Measurements from ENCODE around the gene CATSPERD. TPM values are rescaled to one million over a fixed set of nuclear protein-coding genes. Genes with fewer than 3 reads are reported as not detected.

CATSPERD gene
- total and polyA plus RNA-seq, 9 of the 15 experiments (the other 6 are each of a cell fraction or from before 2014, with no cell fraction given) = not detected

DNA sequence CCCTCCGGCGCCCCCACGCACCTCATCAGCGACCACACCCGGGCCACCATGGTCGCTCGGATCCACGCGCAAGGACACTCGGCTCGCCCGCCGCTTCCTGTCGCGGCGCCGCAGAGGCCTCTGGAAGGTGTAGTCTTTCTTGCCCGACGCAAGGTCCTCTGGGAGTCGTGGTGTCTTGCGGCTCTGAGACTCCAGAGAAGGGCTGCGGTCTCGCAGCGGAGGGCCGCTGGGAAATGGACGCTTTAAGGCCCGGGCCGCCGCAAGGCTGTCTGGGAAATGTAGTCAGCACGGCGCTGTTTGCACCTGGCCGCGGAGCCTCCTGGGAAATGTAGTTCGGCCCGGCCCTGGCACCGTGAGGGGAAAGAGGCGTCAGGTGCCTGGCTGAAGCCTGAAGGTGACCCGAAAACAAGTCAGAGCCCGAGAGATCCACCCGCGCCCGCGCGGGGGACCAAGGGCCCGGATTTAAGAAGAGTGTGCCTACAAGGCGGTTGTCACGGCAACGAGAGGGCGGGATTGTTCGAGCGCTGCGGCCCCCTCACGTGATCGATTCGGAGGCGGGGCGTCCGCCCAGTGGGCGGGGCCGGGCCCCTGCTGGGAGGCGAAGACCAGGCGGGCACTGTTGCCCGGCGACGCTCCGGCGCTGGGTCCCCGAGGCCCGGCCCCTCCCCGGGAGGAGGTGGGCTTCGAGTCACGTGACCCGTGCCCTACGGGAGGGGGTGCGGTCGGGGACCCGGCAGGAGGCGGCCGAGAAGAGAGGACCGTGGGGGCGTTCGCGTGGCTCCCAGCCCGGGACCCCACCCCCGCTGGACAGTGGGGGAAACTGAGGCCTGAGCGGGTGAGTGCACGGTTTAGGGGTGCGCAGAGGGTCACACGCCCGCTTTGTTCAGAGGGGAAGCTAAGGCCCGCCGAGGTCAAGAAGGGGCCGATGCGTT, 39.7 kb upstream of the CATSPERD start, which contains the start of the genes HSD11B1L and MICOS13 (continued):
- TF ChIP-seq NR2C2 (CRISPR knock-in tag; IDR thresholded peaks at IDR 0.05) = no peak
- TF ChIP-seq NR2C2 (tag; IDR thresholded peaks at IDR 0.05) = peak; percentile 95
- TF ChIP-seq XRCC3 (IDR thresholded peaks at IDR 0.05) = no peak
- TF ChIP-seq, protein P1, sequence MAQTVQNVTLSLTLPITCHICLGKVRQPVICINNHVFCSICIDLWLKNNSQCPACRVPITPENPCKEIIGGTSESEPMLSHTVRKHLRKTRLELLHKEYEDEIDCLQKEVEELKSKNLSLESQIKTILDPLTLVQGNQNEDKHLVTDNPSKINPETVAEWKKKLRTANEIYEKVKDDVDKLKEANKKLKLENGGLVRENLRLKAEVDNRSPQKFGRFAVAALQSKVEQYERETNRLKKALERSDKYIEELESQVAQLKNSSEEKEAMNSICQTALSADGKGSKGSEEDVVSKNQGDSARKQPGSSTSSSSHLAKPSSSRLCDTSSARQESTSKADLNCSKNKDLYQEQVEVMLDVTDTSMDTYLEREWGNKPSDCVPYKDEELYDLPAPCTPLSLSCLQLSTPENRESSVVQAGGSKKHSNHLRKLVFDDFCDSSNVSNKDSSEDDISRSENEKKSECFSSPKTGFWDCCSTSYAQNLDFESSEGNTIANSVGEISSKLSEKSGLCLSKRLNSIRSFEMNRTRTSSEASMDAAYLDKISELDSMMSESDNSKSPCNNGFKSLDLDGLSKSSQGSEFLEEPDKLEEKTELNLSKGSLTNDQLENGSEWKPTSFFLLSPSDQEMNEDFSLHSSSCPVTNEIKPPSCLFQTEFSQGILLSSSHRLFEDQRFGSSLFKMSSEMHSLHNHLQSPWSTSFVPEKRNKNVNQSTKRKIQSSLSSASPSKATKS (CRISPR knock-in tag; IDR thresholded peaks at IDR 0.05) = no peak
- TF ChIP-seq, protein P2, sequence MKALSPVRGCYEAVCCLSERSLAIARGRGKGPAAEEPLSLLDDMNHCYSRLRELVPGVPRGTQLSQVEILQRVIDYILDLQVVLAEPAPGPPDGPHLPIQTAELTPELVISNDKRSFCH (CRISPR knock-in tag; IDR thresholded peaks at IDR 0.05) = no peak
- TF ChIP-seq, protein P2 (tag; IDR thresholded peaks at IDR 0.05) = no peak; the same call in 1 of the 2 replicates
- 0 out of 2 replicates have a peak, but pooled peaks have one; percentile 4 for TF ChIP-seq DPF2 (IDR thresholded peaks at IDR 0.05)
- TF ChIP-seq FOXK2 (conservative IDR thresholded peaks at IDR 0.05 in 1 of 2, IDR thresholded peaks at IDR 0.05 in 1 of 2; ENCODE audit: low read depth in 2 of 2) = peak in 1 of 2 experiments; percentile 33; a peak in 2 of 4 replicates
- no peak for TF ChIP-seq BRCA1 (IDR thresholded peaks at IDR 0.05)
- no peak for TF ChIP-seq BRCA1 (CRISPR knock-in tag; IDR thresholded peaks at IDR 0.05)
- no peak for TF ChIP-seq MCM2 (IDR thresholded peaks at IDR 0.05; ENCODE audit: low read depth)
- peak; percentile 94 for TF ChIP-seq ZNF766 (CRISPR knock-in tag; conservative IDR thresholded peaks at IDR 0.05)
- no peak for TF ChIP-seq HDAC6 (IDR thresholded peaks at IDR 0.05; ENCODE audit: low read depth, low read length)
- TF ChIP-seq EP400 (IDR thresholded peaks at IDR 0.05) = peak; percentile 94
- TF ChIP-seq XRCC4 (IDR thresholded peaks at IDR 0.05; ENCODE audit: extremely low read depth, insufficient read depth, insufficient read length) = no peak
- TF ChIP-seq ZNF3 (CRISPR knock-in tag; IDR thresholded peaks at IDR 0.05) = no peak
- no peak for TF ChIP-seq GATAD2B (IDR thresholded peaks at IDR 0.05; ENCODE audit: borderline replicate concordance)
- peak; percentile 53 for TF ChIP-seq ETS2 (tag; IDR thresholded peaks at IDR 0.05; ENCODE audit: borderline replicate concordance, poor library complexity, severe bottlenecking)
- no peak for TF ChIP-seq ZNF444 (CRISPR knock-in tag; IDR thresholded peaks at IDR 0.05)
- TF ChIP-seq, protein P3, sequence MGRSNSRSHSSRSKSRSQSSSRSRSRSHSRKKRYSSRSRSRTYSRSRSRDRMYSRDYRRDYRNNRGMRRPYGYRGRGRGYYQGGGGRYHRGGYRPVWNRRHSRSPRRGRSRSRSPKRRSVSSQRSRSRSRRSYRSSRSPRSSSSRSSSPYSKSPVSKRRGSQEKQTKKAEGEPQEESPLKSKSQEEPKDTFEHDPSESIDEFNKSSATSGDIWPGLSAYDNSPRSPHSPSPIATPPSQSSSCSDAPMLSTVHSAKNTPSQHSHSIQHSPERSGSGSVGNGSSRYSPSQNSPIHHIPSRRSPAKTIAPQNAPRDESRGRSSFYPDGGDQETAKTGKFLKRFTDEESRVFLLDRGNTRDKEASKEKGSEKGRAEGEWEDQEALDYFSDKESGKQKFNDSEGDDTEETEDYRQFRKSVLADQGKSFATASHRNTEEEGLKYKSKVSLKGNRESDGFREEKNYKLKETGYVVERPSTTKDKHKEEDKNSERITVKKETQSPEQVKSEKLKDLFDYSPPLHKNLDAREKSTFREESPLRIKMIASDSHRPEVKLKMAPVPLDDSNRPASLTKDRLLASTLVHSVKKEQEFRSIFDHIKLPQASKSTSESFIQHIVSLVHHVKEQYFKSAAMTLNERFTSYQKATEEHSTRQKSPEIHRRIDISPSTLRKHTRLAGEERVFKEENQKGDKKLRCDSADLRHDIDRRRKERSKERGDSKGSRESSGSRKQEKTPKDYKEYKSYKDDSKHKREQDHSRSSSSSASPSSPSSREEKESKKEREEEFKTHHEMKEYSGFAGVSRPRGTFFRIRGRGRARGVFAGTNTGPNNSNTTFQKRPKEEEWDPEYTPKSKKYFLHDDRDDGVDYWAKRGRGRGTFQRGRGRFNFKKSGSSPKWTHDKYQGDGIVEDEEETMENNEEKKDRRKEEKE (IDR thresholded peaks at IDR 0.05; ENCODE audit: borderline replicate concordance in 1 of 2, control insufficient read depth in 1 of 2, low read depth in 2 of 2, low read length in 1 of 2) = no peak
- no peak for TF ChIP-seq ZNF507 (tag; conservative IDR thresholded peaks at IDR 0.05)
- TF ChIP-seq ETV1 (tag; conservative IDR thresholded peaks at IDR 0.05; ENCODE audit: low read depth) = peak; percentile 84
- no peak for TF ChIP-seq RBM34 (IDR thresholded peaks at IDR 0.05; ENCODE audit: borderline replicate concordance, insufficient read depth, low read length)

All from K562 (cell line).